Sigmoid colon (tissue), 3 donors: Measurements from ENCODE around the gene LCE3D.

ENCODE experiments used
- POLR2A ChIP-seq, 2 donors: fragments of 450-650 bp; IDR thresholded peaks; one replicate each; pipeline ENCODE4 v1.6.1; 2016; ENCODE audit warnings: antibody characterized with exemption in 2 of 2, mild to moderate bottlenecking in 2 of 2, moderate library complexity in 2 of 2
- TF ChIP-seq, protein P1 (sequence below), 4 experiments: fragments of 450-650 bp in 3 of 4; fragments of 200-600 bp in 1 of 4; IDR thresholded peaks; one replicate each; pipeline ENCODE4 v1.5.1; 2016 to 2019; ENCODE audit warnings: antibody characterized with exemption in 4 of 4, mild to moderate bottlenecking in 3 of 4, moderate library complexity in 2 of 4

DNA sequence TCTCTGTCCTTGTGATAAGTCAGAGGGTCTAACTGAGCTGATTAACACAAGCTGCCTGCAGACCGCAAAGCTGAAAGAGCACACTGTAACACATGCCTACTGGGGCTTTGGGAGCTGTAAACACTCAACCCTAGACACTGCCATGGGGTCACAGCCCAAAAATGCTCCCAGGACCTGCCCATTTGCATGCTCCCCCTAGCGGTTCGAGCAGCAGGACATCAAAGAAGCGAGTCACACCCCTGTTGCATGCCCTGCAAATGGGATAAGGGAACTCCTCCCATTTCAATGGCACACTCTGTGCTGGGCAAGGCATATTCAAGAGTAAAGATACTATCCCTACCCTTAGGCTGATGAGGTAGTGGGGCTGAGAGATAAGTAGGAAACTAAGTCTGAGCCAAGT is 36.5 kb downstream of the LCE3D start:
- TF ChIP-seq, protein P1, sequence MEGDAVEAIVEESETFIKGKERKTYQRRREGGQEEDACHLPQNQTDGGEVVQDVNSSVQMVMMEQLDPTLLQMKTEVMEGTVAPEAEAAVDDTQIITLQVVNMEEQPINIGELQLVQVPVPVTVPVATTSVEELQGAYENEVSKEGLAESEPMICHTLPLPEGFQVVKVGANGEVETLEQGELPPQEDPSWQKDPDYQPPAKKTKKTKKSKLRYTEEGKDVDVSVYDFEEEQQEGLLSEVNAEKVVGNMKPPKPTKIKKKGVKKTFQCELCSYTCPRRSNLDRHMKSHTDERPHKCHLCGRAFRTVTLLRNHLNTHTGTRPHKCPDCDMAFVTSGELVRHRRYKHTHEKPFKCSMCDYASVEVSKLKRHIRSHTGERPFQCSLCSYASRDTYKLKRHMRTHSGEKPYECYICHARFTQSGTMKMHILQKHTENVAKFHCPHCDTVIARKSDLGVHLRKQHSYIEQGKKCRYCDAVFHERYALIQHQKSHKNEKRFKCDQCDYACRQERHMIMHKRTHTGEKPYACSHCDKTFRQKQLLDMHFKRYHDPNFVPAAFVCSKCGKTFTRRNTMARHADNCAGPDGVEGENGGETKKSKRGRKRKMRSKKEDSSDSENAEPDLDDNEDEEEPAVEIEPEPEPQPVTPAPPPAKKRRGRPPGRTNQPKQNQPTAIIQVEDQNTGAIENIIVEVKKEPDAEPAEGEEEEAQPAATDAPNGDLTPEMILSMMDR (IDR thresholded peaks at IDR 0.05) = no peak
- no peak for TF ChIP-seq POLR2A (IDR thresholded peaks at IDR 0.05)
